Neural progenitor cell (in vitro differentiated cells): ENCODE results near the gene FASN. TPM values are rescaled to one million over a fixed set of nuclear protein-coding genes. Genes with fewer than 3 reads are reported as not detected.
A peak's percentile ranks its signal among the peaks of the same experiment; 100 is the strongest.

ENCODE experiments used
- DNase-seq: peaks from one replicate; pipeline ENCODE4 v3.0.0-alpha.2; 2016; ENCODE audit warnings: low spot score
- H2AFZ ChIP-seq: fragments of 200-600 bp; sonication (generic); replicated peaks from 2 replicates; pipeline ENCODE4 v1.6.1; 2016; ENCODE audit warnings: antibody characterized with exemption
- H3F3A ChIP-seq: fragments of 200-600 bp; sonication (generic); 2 replicates; pipeline ENCODE4 v1.6.1; 2016; ENCODE audit warnings: antibody characterized with exemption, low read depth
- H3K27ac ChIP-seq: fragments of 200-600 bp; sonication (generic); 2 replicates; pipeline ENCODE4 v1.5.1; 2016; ENCODE audit warnings: mild to moderate bottlenecking
- H3K27me3 ChIP-seq: fragments of 200-600 bp; sonication (generic); 2 replicates; pipeline ENCODE4 v1.6.1; 2016; ENCODE audit warnings: mild to moderate bottlenecking, moderate library complexity
- H3K36me3 ChIP-seq: fragments of 200-600 bp; sonication (generic); 2 replicates; pipeline ENCODE4 v1.5.1; 2016
- H3K4me1 ChIP-seq: fragments of 200-600 bp; sonication (generic); 2 replicates; pipeline ENCODE4 v1.6.1; 2016; ENCODE audit warnings: mixed run types
- H3K4me2 ChIP-seq: fragments of 200-600 bp; sonication (generic); 2 replicates; pipeline ENCODE4 v1.6.1; 2016
- H3K4me3 ChIP-seq: fragments of 200-600 bp; sonication (generic); 2 replicates; pipeline ENCODE4 v1.5.1; 2016
- H3K79me2 ChIP-seq: fragments of 200-600 bp; sonication (generic); 2 replicates; pipeline ENCODE4 v1.6.1; 2016; ENCODE audit warnings: low read depth
- H3K9ac ChIP-seq: fragments of 200-600 bp; sonication (generic); 2 replicates; pipeline ENCODE4 v1.6.1; 2016
- H3K9me3 ChIP-seq: fragments of 200-600 bp; sonication (generic); 2 replicates; pipeline ENCODE4 v1.5.1; 2016; ENCODE audit warnings: low read depth
- H4K20me1 ChIP-seq: fragments of 200-600 bp; sonication (generic); 2 replicates; pipeline ENCODE4 v1.6.1; 2016; ENCODE audit warnings: low read depth
- H3K27ac Mint-ChIP-seq: 3 replicates; pipeline ENCODE4 v1.8.0; 2021; ENCODE audit warnings: mixed read lengths
- H3K27me3 Mint-ChIP-seq: 2 replicates; pipeline ENCODE4 v1.8.0; 2022; ENCODE audit warnings: low read depth, mild to moderate bottlenecking, inconsistent platforms, moderate library complexity, mixed read lengths; ENCODE audit not compliant: insufficient read depth
- H3K36me3 Mint-ChIP-seq: 3 replicates; pipeline ENCODE4 v1.8.0; 2021; ENCODE audit warnings: mixed read lengths
- H3K4me1 Mint-ChIP-seq: 3 replicates; pipeline ENCODE4 v1.8.0; 2021; ENCODE audit warnings: mixed read lengths
- H3K4me3 Mint-ChIP-seq: 3 replicates; pipeline ENCODE4 v1.8.0; 2021; ENCODE audit warnings: mild to moderate bottlenecking, moderate library complexity, mixed read lengths
- H3K9me3 Mint-ChIP-seq: 3 replicates; pipeline ENCODE4 v1.8.0; 2020; ENCODE audit warnings: mixed read lengths
- EZH2 ChIP-seq: fragments of 200-600 bp; sonication (generic); IDR thresholded peaks from 2 replicates; pipeline ENCODE4 v1.6.1; 2017; ENCODE audit warnings: antibody characterized with exemption, mild to moderate bottlenecking, moderate library complexity
- EZH2phosphoT487 ChIP-seq: fragments of 200-600 bp; sonication (generic); IDR thresholded peaks from 2 replicates; pipeline ENCODE4 v1.6.1; 2017; ENCODE audit warnings: antibody characterized with exemption
- total RNA-seq: library from RNA; depleted of rRNA; stranded (reverse); fragments of >200 nt; gene quantifications from 2 replicates; pipeline ENCODE4 v1.2.3, GENCODE V29; 2015; ENCODE audit warnings: low replicate concordance
- TF ChIP-seq, protein P1 (sequence below): fragments of 200-600 bp; sonication (generic); IDR thresholded peaks from 2 replicates; pipeline ENCODE4 v1.5.1; 2017; ENCODE audit warnings: antibody characterized with exemption, mild to moderate bottlenecking

FASN gene
- total RNA-seq, 1 donor from 2014 or later, result 77.9 TPM

DNA sequence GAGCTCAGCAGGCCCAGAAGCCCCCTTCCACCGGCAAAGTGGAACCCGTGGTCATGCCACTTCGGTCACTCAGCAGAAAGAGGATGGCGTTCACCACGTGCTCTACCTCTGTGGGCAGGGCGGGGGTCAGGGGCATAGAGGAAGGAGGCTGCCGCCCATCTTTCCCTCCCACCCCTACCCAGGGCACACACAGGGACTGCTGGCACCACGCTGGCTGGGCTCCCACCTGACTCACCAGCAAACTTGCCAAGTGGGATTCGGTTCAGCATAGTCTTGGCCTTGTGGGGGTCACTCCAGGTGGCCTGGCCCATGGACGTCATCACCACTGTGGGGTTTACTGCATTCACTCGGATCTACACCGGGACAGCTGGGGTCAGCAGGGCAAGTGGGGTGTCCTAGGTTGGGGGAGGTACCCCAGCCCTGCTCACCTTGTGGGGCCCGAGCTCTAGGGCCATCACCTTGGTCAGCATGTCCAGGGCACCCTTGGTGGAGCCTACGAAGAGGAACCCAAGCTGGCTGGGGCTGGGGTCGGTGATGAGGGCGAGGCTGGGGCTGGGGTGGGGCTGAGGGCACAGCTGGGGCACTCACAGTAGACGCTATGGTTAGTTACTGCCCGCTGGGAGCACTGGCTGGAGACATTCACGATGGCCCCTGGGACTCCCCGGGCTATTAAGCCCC, 61.9 kb downstream of the FASN start:
- TF ChIP-seq, protein P1, sequence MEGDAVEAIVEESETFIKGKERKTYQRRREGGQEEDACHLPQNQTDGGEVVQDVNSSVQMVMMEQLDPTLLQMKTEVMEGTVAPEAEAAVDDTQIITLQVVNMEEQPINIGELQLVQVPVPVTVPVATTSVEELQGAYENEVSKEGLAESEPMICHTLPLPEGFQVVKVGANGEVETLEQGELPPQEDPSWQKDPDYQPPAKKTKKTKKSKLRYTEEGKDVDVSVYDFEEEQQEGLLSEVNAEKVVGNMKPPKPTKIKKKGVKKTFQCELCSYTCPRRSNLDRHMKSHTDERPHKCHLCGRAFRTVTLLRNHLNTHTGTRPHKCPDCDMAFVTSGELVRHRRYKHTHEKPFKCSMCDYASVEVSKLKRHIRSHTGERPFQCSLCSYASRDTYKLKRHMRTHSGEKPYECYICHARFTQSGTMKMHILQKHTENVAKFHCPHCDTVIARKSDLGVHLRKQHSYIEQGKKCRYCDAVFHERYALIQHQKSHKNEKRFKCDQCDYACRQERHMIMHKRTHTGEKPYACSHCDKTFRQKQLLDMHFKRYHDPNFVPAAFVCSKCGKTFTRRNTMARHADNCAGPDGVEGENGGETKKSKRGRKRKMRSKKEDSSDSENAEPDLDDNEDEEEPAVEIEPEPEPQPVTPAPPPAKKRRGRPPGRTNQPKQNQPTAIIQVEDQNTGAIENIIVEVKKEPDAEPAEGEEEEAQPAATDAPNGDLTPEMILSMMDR, result no peak
- TF ChIP-seq EZH2 (no peak), EZH2phosphoT487 (no peak)
- H3K9ac ChIP-seq, result no peak overlapping the region
- H4K20me1 ChIP-seq, result peaks cover 28% of the 10 kb centered on the region
- H3K27me3 Mint-ChIP-seq, result peaks cover 22% of the 10 kb centered on the region
- peaks cover 9% of the 10 kb centered on the region for H3K27me3 ChIP-seq
- H3K4me1 Mint-ChIP-seq, result peaks cover 18% of the 10 kb centered on the region
- H2AFZ ChIP-seq, result no peak overlapping the region
- H3K27ac Mint-ChIP-seq, result no peak overlapping the region
- peaks cover 28% of the 10 kb centered on the region for H3F3A ChIP-seq
- H3K4me2 ChIP-seq, result peak overlapping the region; percentile 91
- H3K4me3 ChIP-seq, result peak overlapping the region; percentile 66
- peaks cover 4% of the 10 kb centered on the region for H3K79me2 ChIP-seq
- H3K27ac ChIP-seq, result no peak overlapping the region
- H3K36me3 ChIP-seq, result no peaks in the 10 kb centered on the region
- peaks cover 11% of the 10 kb centered on the region for H3K36me3 Mint-ChIP-seq
- DNase-seq, result no peak
- peaks cover 4% of the 10 kb centered on the region for H3K9me3 Mint-ChIP-seq
- peak overlapping the region; percentile 69 for H3K4me3 Mint-ChIP-seq
- peaks cover 15% of the 10 kb centered on the region for H3K4me1 ChIP-seq
- H3K9me3 ChIP-seq, result no peaks in the 10 kb centered on the region

DNA sequence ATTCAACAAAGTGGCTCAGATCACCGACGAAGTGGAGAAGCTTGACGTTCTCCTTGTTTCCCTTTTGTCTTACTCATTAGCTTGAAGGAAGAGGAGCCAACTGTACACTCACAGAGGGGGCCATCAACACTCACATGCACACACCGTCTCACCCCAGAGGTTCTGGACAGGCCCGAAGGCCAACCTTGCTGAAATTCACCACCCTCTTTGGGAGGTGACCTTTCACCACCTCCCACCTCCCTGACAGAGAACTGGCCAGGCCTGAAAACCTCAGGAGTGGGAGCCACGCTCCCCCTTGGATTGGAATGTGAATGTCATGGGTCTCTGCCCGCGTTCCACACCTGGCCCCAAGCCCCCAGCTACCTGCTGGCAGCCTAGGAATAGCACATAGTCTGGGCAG, 62.5 kb downstream of the FASN start:
- peaks cover 11% of the 10 kb centered on the region for H3K36me3 Mint-ChIP-seq
- H3K4me2 ChIP-seq, result no peak overlapping the region
- H3K27ac ChIP-seq, result no peak overlapping the region
- H3K79me2 ChIP-seq, result peaks cover 4% of the 10 kb centered on the region
- H3K4me1 ChIP-seq, result peaks cover 15% of the 10 kb centered on the region
- peaks cover 21% of the 10 kb centered on the region for H3K27me3 Mint-ChIP-seq
- H3K4me1 Mint-ChIP-seq, result peaks cover 14% of the 10 kb centered on the region
- peaks cover 34% of the 10 kb centered on the region for H3F3A ChIP-seq
- H4K20me1 ChIP-seq, result peaks cover 28% of the 10 kb centered on the region
- no peak for TF ChIP-seq EZH2
- no peak for TF ChIP-seq EZH2phosphoT487
- TF ChIP-seq, protein P1, result no peak
- H3K4me3 Mint-ChIP-seq, result peak overlapping the region; percentile 69
- peaks cover 9% of the 10 kb centered on the region for H3K27me3 ChIP-seq
- H3K9me3 ChIP-seq, result no peaks in the 10 kb centered on the region
- no peak for DNase-seq
- no peak overlapping the region for H3K4me3 ChIP-seq
- no peak overlapping the region for H2AFZ ChIP-seq
- no peak overlapping the region for H3K9ac ChIP-seq
- no peaks in the 10 kb centered on the region for H3K36me3 ChIP-seq
- no peak overlapping the region for H3K27ac Mint-ChIP-seq
- H3K9me3 Mint-ChIP-seq, result peaks cover 2% of the 10 kb centered on the region

DNA sequence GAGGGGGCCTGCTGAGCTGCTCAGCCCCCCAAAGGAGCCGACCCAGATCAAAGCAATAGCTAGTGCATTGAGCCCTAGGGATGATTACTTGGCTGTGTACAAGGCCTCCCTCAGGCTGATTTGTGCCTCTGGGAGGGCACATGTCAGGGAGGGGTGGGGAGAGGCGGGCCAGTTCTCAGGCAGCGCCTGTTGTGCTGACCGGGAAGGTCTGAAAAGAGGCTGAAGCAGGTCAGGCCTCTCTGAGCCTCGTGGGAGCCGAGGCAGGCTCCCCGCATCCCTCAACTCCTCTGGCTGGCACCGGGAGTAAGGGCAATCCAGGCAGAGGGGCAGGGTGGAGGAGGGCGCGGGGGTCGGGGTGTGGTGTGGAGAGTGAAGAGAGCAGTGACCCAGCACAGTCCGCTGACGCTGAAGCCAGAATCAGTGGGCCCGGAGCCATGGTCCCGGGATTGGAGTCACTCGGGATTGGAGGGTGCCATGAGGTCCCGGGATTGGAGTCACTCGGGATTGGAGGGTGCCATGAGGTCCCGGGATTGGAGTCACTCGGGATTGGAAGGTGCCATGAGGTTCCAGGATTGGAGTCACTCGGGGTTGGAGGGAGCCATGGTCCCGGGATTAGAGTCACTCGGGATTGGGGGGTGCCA, 63.5 kb downstream of the FASN start:
- H3K27ac ChIP-seq, result no peak overlapping the region
- DNase-seq, result peak; percentile 38
- peaks cover 15% of the 10 kb centered on the region for H3K4me1 ChIP-seq
- no peaks in the 10 kb centered on the region for H3K36me3 ChIP-seq
- peaks cover 9% of the 10 kb centered on the region for H3K27me3 ChIP-seq
- H3K79me2 ChIP-seq, result peaks cover 4% of the 10 kb centered on the region
- Mint-ChIP-seq H3K9me3 (no peaks in the 10 kb centered on the region), H3K27me3 (peaks cover 17% of the 10 kb centered on the region), H3K4me3 (peak overlapping the region; percentile 48), H3K4me1 (peaks cover 12% of the 10 kb centered on the region), H3K27ac (no peak overlapping the region), H3K36me3 (peaks cover 11% of the 10 kb centered on the region)
- H2AFZ ChIP-seq, result no peak overlapping the region
- H3K9me3 ChIP-seq, result no peaks in the 10 kb centered on the region
- TF ChIP-seq EZH2phosphoT487 (no peak), EZH2 (no peak)
- TF ChIP-seq, protein P1, result no peak
- no peak overlapping the region for H3K4me3 ChIP-seq
- peaks cover 37% of the 10 kb centered on the region for H4K20me1 ChIP-seq
- H3K4me2 ChIP-seq, result no peak overlapping the region
- no peak overlapping the region for H3K9ac ChIP-seq
- peaks cover 43% of the 10 kb centered on the region for H3F3A ChIP-seq
